HG03469 (cell line): ENCODE measurements around the gene CD58.

ENCODE experiments used
- ATAC-seq: cut with Tn5 transposase; IDR thresholded peaks from one replicate; pipeline ENCODE4 v1.9.1; 2021; ENCODE audit warnings: mild to moderate bottlenecking, moderate library complexity, moderate number of reproducible peaks; ENCODE audit not compliant: unreplicated experiment

CD58 gene

GRCh38 chr1:116544588-116545358, 26.1 kb downstream of the CD58 start:
- ATAC-seq: no peak

GRCh38 chr1:116540088-116540487, 30.7 kb downstream of the CD58 start:
- peak; percentile 34 for ATAC-seq

GRCh38 chr1:116538544-116538943, 32.3 kb downstream of the CD58 start:
- ATAC-seq: peak; percentile 77

- no peak for ATAC-seq
Measured at GRCh38 chr1:116537898-116538297, 32.9 kb downstream of the CD58 start.

GRCh38 chr1:116537040-116537831, 33.6 kb downstream of the CD58 start:
- ATAC-seq: no peak

- no peak for ATAC-seq
Measured at GRCh38 chr1:116534014-116534739, 36.6 kb downstream of the CD58 start.

- no peak for ATAC-seq
Measured at GRCh38 chr1:116533429-116533820, 37.4 kb downstream of the CD58 start.

GRCh38 chr1:116532671-116533428, 38.0 kb downstream of the CD58 start:
- ATAC-seq: no peak

- no peak for ATAC-seq
Measured at GRCh38 chr1:116531917-116532316, 38.9 kb downstream of the CD58 start.

- ATAC-seq: no peak
Measured at GRCh38 chr1:116529681-116530080, 41.1 kb downstream of the CD58 start.

- no peak for ATAC-seq
Measured at GRCh38 chr1:116529199-116529631, 41.6 kb downstream of the CD58 start.

GRCh38 chr1:116528329-116529083, 42.3 kb downstream of the CD58 start:
- no peak for ATAC-seq

- no peak for ATAC-seq
Measured at GRCh38 chr1:116525440-116525839, 45.4 kb downstream of the CD58 start.

- ATAC-seq: no peak
Measured at GRCh38 chr1:116521186-116521585, 49.6 kb downstream of the CD58 start.

GRCh38 chr1:116518400-116518799, 52.4 kb downstream of the CD58 start:
- no peak for ATAC-seq

GRCh38 chr1:116516631-116517030, 54.2 kb downstream of the CD58 start:
- ATAC-seq: no peak

GRCh38 chr1:116515702-116516101, 55.1 kb downstream of the CD58 start:
- no peak for ATAC-seq

- peak; percentile 78 for ATAC-seq
Measured at GRCh38 chr1:116514708-116515525, 55.9 kb downstream of the CD58 start.

GRCh38 chr1:116513956-116514355, 56.9 kb downstream of the CD58 start:
- ATAC-seq: no peak
